ENCODE results near the gene GNB1L. TPM values are rescaled to one million over a fixed set of nuclear protein-coding genes. Genes with fewer than 3 reads are reported as not detected.

GNB1L gene
- total RNA-seq, 4 donors from 2014 or later = 4.3 to 7.6 (median 6.1) TPM

DNA sequence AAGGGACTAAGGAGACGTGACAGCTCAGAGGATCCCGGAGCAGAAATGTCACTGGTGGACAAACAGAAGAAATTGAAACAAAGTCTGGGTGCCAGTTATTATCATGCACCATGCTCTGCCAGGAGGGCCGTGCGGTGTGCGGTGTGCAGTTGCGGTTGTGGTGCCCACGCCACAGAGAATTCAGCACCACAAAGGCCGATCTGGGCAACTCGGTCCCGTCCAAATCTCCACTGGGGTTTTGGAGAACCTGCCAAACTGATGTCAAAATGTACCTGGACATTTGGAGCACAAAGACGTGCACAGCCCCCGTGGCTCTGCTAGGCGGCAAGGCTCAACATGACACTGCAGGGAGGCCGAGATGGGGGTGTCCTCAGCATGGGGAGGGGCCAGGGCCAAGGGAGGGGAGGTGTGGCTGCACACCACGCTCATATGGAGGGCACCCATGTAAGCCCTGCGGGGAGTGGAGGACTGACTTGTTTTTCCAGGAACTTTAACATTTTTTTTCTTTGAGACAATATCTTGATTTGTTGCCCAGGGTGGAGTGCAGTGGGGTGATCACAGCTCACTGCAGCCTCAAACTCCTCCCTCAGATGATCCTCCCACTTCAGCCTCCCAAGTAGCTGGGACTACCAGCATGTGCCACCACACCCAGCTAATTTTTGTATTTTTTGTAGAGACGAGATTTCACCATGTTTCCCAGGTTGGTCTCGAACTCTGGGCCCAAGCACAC lies 39.4 kb downstream of the GNB1L start:
- TF ChIP-seq, protein P1, sequence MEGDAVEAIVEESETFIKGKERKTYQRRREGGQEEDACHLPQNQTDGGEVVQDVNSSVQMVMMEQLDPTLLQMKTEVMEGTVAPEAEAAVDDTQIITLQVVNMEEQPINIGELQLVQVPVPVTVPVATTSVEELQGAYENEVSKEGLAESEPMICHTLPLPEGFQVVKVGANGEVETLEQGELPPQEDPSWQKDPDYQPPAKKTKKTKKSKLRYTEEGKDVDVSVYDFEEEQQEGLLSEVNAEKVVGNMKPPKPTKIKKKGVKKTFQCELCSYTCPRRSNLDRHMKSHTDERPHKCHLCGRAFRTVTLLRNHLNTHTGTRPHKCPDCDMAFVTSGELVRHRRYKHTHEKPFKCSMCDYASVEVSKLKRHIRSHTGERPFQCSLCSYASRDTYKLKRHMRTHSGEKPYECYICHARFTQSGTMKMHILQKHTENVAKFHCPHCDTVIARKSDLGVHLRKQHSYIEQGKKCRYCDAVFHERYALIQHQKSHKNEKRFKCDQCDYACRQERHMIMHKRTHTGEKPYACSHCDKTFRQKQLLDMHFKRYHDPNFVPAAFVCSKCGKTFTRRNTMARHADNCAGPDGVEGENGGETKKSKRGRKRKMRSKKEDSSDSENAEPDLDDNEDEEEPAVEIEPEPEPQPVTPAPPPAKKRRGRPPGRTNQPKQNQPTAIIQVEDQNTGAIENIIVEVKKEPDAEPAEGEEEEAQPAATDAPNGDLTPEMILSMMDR (IDR thresholded peaks at IDR 0.05) = no peak

DNA sequence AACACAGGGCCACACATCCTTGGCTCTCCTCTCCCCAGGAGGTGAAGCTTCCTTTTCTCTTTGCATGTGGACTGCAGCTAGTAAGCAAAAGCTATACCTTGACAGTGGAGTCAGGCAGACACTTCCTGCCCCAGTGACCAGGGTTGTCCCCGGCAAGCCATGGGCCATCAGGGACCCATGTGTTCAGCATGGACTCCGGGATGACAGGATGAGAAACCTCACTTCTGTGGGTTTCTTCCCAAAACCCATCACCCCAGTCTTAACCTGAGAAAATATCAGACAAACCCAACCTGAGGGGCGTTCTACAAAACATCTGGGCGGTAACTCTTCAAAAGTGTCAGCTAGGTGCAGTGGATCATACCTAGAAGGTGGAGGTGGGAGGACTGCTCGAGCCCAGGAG lies 40.2 kb downstream of the GNB1L start:
- no peak for ATAC-seq (ENCODE audit: low FRiP score)
- no peak for DNase-seq (ENCODE audit: low spot score)
- TF ChIP-seq, protein P1 (IDR thresholded peaks at IDR 0.05) = no peak

More for the DNA sequence above, 39.4 kb downstream of the GNB1L start:
- ATAC-seq (ENCODE audit: low FRiP score) = no peak
- no peak for DNase-seq (ENCODE audit: low spot score)

DNA sequence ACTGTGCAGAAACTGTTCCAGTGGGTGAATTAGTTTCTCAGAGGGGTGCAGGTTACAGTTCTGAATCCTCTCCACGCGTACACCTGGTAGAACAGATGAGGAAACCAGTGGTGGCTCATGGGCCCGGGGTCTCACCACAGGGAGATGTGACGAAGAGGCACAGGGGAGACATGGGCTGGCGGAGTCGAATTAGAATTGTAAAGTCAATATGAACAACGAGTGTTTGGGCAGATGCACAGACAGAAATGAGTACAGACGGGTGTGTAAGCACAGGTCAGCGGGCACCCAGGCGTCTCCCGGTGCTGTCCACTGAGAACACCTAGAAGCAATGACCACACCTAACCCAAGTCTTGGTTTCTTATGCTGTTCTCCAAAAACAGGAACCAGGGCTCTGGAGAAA lies 41.8 kb downstream of the GNB1L start:
- no peak for ATAC-seq (ENCODE audit: low FRiP score)
- TF ChIP-seq, protein P1 (IDR thresholded peaks at IDR 0.05) = no peak
- no peak for DNase-seq (ENCODE audit: low spot score)

DNA sequence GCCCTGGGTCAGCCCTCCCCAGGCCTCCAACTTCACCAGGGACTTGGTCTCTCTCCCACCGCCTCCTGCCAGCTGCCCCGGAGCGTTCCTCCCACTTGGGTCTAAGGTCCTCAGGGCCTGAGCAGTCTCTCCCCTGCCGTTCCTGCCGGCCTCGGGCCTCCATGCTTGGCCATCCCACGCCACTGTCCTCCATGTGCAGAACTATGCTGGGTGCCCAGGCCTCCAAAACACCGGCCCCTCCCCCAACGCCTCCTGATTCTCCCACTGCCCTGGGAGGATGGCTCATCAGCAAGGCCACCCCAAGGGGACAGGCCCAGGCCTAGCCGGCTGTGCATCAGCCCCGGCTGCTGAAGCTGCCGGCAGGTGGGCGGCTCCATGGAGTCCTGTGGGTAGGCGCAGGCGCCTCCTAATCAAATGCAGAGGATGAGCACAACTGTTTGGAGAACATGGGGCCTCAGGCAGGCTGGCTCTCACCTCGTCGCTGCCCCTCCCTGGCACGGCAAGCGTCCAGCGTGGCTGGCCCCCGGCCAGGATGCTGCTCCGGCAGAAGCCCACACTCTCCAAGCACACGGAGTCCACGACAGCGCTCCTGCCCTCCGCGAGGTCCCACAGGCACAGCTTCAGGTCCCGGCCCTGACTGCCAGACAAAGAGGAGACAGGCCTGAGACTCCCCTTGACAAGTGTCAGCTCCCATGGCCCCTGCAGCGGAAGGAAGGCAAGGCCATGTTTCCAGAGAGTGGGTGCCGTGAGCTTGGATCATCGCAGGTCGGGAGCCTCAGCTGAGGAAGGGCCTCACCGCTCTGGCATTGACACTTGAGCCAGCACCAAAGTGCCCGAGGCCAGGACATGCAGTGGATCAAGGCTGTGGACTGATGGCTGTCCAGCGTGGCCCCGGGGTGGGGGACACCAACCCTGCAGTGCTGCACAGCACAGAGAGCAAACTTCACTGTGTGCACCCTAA lies 42.6 kb downstream of the GNB1L start:
- ATAC-seq (ENCODE audit: low FRiP score) = no peak
- TF ChIP-seq, protein P1 (IDR thresholded peaks at IDR 0.05) = no peak
- DNase-seq (ENCODE audit: low spot score) = no peak

DNA sequence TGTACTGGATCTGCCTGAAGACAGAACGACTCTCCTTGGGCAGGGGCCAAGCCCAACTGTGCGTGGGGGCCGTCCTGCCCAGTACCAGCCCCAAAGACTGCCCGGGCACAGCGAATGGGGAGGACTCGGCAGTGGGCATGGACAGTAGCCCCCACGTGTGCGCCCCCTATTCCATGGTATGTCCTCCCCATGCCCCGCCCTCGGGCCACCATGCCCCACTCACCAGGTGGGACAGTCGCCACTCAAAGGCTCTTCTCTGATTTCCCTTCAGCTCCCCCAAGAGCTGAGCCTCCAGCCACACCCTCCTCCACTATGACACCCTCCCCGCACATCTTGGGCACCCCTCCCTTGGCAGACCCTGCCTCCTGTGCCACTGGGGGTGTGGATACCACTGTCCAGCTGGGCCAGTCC lies 43.5 kb downstream of the GNB1L start:
- ATAC-seq (ENCODE audit: low FRiP score) = peak; percentile 5
- no peak for DNase-seq (ENCODE audit: low spot score)
- TF ChIP-seq, protein P1 (IDR thresholded peaks at IDR 0.05) = no peak

DNA sequence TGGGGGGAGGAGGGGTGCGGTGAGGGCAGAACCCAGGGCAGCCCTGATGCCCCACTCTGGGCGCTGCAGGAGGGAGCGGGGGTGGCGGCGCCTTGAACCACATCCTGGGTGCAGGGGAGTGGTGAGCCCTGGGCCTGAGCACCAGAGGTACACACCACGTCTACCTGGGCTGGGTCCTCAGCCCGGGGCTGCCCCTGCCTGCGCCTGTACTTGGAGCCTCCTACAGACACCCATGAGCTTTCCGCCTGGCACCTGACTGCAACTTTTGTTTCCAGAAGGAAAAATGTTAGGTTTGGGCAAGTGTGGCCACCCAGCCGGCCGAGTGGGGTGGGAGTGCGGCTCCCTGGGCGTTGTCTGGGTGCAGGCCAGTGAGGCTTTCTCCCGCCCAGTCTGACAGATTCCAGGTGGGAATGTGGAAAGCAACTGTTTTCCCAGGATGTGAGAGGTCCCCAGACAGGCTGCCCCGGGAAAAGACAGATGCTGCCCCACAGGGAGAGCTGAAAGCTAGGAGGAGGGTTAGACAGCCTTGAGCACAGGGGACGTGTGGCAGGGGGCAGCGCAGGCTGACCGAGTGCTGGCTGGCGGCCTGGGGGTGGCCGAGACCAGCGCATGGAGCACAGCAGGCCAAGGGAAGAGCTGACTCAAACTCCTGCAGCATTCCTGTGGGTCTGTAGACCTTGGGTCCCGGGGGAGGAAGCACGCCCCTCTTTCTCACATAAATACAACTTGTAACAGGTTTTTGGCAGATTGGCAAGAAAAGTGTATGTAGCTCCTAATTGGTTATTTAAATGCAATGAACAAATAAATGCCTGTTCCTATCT lies 44.1 kb downstream of the GNB1L start:
- TF ChIP-seq, protein P1 (IDR thresholded peaks at IDR 0.05) = no peak
- DNase-seq (ENCODE audit: low spot score) (no peak), ATAC-seq (ENCODE audit: low FRiP score) (peak; percentile 61)
